ENCODE data around the gene DSP.
A peak's percentile ranks its signal among the peaks of the same experiment; 100 is the strongest.

Gene DSP, protein sequence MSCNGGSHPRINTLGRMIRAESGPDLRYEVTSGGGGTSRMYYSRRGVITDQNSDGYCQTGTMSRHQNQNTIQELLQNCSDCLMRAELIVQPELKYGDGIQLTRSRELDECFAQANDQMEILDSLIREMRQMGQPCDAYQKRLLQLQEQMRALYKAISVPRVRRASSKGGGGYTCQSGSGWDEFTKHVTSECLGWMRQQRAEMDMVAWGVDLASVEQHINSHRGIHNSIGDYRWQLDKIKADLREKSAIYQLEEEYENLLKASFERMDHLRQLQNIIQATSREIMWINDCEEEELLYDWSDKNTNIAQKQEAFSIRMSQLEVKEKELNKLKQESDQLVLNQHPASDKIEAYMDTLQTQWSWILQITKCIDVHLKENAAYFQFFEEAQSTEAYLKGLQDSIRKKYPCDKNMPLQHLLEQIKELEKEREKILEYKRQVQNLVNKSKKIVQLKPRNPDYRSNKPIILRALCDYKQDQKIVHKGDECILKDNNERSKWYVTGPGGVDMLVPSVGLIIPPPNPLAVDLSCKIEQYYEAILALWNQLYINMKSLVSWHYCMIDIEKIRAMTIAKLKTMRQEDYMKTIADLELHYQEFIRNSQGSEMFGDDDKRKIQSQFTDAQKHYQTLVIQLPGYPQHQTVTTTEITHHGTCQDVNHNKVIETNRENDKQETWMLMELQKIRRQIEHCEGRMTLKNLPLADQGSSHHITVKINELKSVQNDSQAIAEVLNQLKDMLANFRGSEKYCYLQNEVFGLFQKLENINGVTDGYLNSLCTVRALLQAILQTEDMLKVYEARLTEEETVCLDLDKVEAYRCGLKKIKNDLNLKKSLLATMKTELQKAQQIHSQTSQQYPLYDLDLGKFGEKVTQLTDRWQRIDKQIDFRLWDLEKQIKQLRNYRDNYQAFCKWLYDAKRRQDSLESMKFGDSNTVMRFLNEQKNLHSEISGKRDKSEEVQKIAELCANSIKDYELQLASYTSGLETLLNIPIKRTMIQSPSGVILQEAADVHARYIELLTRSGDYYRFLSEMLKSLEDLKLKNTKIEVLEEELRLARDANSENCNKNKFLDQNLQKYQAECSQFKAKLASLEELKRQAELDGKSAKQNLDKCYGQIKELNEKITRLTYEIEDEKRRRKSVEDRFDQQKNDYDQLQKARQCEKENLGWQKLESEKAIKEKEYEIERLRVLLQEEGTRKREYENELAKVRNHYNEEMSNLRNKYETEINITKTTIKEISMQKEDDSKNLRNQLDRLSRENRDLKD (N-terminal part only)
- total RNA-seq, result 0 to 18.4 (median 0.55) reads per million in 9 experiments

DNA sequence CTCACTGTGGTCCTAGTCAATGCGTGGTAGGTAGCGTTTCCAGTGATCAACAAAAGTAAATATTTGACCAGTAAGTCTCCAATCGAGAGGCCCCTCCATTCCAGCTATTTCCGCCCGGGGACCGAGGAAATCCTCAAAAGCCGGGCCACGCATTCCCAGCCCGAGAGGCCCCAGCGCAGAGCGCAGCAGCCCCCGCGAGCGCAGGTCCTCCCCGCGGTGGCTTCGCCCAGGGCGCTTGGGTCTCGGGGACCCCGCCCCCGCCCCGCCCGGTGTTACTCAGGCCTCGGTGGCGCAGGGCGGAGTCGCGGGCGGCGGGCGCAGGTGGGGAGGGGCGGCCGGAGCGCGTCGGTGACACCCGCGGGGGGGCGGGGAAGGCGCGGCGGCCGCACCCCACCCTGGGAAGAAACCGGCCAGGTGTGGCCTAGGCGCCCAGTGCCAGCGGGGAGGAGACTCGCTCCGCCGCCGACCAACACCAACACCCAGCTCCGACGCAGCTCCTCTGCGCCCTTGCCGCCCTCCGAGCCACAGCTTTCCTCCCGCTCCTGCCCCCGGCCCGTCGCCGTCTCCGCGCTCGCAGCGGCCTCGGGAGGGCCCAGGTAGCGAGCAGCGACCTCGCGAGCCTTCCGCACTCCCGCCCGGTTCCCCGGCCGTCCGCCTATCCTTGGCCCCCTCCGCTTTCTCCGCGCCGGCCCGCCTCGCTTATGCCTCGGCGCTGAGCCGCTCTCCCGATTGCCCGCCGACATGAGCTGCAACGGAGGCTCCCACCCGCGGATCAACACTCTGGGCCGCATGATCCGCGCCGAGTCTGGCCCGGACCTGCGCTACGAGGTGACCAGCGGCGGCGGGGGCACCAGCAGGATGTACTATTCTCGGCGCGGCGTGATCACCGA is at the start of gene DSP:
TSS of gene DSP (plus strand) at position 497 of the 890 bp plus-strand sequence. CDS start at position 742, 245 bp downstream.
- peaks cover 0 to 3% of the 10 kb centered on the region in 2 donors for H3K4me1 Mint-ChIP-seq (ENCODE audit: low read depth in 2 of 2)
- peaks cover 3% of the 10 kb centered on the region for H3K36me3 Mint-ChIP-seq (ENCODE audit: insufficient read depth)
- peak within 1 kb of the TSS; percentile 69 to 74 for H3K4me3 Mint-ChIP-seq
- ATAC-seq (replicated peaks) (peak; percentile 40), DNase-seq (no peak)
- H3K9me3 Mint-ChIP-seq, result no peaks in the 10 kb centered on the region
- no peak within 1 kb of the TSS for H3K27ac Mint-ChIP-seq
- H3K27me3 Mint-ChIP-seq, result peaks cover 73 to 87% of the 10 kb centered on the region in 2 donors

DNA sequence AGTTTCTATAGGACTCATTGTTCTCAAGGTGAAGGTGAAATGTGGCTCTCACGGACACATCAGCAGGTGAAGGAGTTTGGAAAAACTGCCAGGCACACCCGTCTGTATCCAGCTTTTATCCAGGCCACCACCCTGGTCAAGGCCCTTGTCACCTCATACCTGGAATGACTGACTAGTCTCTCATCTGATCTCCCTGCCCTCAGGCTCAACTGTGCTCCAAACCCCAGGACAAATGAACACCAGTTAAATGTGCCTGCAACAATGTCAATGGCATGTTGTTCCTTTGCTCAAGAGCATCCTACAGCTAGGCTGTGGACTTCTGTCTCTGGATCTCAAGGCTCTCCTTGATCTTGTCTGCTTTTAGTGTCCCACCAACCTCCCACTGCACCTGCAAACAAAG is 47.6 kb upstream of the DSP start:
- no peak overlapping the region for H3K27ac Mint-ChIP-seq
- H3K27me3 Mint-ChIP-seq, result peaks cover 31 to 45% of the 10 kb centered on the region in 2 donors
- no peak overlapping the region for H3K4me3 Mint-ChIP-seq
- ATAC-seq (replicated peaks) (no peak), DNase-seq (no peak)
- H3K4me1 Mint-ChIP-seq (ENCODE audit: low read depth in 2 of 2), result no peaks in the 10 kb centered on the region
- no peaks in the 10 kb centered on the region for H3K9me3 Mint-ChIP-seq
- H3K36me3 Mint-ChIP-seq (ENCODE audit: insufficient read depth), result peaks cover 3% of the 10 kb centered on the region

DNA sequence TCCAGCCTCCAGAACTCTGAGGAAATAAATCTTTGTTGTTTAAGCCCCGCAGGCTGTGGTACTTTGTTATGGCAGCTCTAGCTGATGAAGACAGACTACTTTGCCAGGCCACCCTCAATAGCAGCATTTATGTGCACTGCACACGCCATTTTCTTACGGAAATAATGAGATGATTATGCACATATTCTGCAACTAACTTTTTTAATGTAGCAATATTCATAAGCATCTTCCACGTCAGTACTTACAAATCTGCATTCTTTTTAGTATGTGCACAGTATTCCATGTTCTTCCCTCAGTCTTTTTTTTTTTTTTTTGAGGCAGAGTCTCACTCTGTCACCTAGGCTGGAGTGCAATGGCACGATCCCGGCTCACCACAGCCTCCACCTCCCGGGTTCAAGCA is 46.8 kb upstream of the DSP start:
- Mint-ChIP-seq H3K27ac (no peak overlapping the region), H3K4me1 (ENCODE audit: low read depth in 2 of 2) (no peaks in the 10 kb centered on the region), H3K36me3 (ENCODE audit: insufficient read depth) (peaks cover 3% of the 10 kb centered on the region), H3K4me3 (no peak overlapping the region), H3K9me3 (no peaks in the 10 kb centered on the region), H3K27me3 (peaks cover 27 to 53% of the 10 kb centered on the region in 2 donors)
- DNase-seq, result no peak
- ATAC-seq (replicated peaks), result no peak

DNA sequence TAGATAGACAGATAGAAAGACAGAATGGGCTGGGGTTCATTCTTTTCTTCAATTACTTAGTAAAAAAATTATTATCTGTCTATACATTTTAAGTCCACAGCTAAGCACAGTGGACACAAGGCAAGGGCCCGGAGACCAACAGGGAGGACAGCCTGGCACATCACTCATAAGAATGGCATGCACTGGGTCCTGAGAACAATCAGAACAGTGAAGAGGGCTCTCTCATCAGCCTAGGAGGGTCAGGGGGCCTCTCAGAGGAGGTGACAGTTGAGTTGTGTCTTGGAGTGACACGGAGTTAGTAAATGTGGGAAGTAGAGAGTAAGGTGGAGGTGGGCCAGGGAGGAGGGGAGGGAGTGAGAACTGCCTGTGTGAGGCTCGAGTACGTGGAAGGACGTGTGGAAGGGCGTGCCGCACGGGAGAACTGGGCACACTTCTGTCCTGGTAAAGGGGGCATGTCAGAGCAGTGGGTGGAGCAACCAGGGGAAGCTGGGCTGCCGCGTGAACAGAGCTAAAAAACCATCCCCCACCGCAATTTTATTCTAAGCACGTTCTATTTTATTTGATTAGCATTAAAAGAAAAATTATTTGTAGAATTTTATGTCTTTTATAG is 45.1 kb upstream of the DSP start:
- H3K36me3 Mint-ChIP-seq (ENCODE audit: insufficient read depth), result peaks cover 3% of the 10 kb centered on the region
- H3K4me1 Mint-ChIP-seq (ENCODE audit: low read depth in 2 of 2), result no peaks in the 10 kb centered on the region
- no peak overlapping the region for H3K27ac Mint-ChIP-seq
- DNase-seq, result no peak
- peaks cover 34 to 70% of the 10 kb centered on the region in 2 donors for H3K27me3 Mint-ChIP-seq
- no peak overlapping the region for H3K4me3 Mint-ChIP-seq
- no peaks in the 10 kb centered on the region for H3K9me3 Mint-ChIP-seq
- ATAC-seq (replicated peaks), result no peak

DNA sequence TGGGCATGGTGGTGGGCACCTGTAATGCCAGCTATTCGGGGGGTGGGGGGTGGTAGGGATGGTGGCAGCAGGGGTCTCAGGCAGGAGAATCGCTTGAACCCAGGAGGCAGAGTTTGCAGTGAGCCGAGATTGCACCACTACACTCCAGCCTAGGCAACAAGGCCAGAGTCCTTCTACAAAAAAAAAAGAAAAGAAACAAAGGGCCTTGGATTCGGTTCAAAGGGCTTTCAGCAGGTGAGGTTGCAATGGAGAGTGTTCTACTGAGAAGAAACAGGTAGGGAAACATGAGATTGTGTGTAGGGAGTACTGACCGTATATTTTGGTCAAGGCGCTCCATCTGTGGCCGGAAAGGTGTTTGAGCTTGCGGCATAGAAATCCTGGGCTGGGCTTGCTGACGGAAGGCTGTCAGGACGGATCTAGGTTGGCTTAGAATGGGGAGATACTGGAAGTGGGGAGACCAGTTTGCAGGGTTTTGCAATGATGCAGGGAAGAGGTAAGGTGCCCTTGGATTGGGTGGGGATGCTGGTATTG is 40.7 kb upstream of the DSP start:
- H3K27me3 Mint-ChIP-seq, result peaks cover 39 to 73% of the 10 kb centered on the region in 2 donors
- H3K27ac Mint-ChIP-seq, result no peak overlapping the region
- H3K4me1 Mint-ChIP-seq (ENCODE audit: low read depth in 2 of 2), result no peaks in the 10 kb centered on the region
- H3K36me3 Mint-ChIP-seq (ENCODE audit: insufficient read depth), result peaks cover under 1% of the 10 kb centered on the region
- no peak overlapping the region for H3K4me3 Mint-ChIP-seq
- H3K9me3 Mint-ChIP-seq, result no peaks in the 10 kb centered on the region
- DNase-seq (no peak), ATAC-seq (replicated peaks) (no peak)

DNA sequence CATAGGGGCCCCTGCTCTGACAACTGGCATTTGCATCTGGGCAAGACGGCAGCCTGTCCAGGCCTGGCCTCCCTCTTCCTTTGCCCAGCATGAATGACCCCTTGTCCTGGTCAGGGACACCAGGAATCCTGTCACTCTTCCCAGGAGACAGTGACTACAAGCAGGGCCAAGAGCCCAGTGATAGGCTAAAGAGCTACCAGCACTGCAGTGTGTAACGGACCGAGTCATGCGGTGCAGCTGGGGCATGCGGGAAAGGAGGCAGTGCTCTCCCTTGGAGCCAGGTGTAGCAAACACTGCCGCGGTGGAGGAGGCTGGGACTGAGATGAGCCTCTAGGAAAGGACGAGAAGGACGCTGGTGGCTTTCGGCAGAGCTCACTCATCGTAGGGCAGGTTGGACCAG is 38.7 kb upstream of the DSP start:
- no peaks in the 10 kb centered on the region for H3K4me1 Mint-ChIP-seq (ENCODE audit: low read depth in 2 of 2)
- no peak overlapping the region for H3K4me3 Mint-ChIP-seq
- H3K36me3 Mint-ChIP-seq (ENCODE audit: insufficient read depth), result peaks cover 5% of the 10 kb centered on the region
- peaks cover 34 to 69% of the 10 kb centered on the region in 2 donors for H3K27me3 Mint-ChIP-seq
- no peak overlapping the region for H3K27ac Mint-ChIP-seq
- DNase-seq (no peak), ATAC-seq (replicated peaks) (no peak)
- no peaks in the 10 kb centered on the region for H3K9me3 Mint-ChIP-seq

DNA sequence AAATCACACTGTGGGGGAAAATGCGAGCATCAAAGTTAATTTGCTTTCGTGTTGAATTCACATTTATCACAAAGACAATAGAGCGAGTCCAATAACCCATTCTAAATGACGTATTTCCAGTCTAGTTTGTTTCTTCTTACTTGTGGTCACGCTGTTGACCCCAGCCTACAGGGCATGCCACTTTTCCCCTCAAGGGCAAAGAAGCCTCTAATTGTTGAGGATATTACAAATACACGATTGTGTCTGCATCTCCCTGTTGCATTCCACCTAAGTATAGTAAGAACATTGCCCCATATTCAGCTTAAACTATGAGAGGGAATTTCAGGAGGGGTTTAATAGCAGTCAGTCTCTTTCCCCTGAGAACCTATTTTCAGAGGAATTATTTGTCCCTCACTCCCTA is 37.4 kb upstream of the DSP start:
- Mint-ChIP-seq H3K27me3 (peaks cover 34 to 66% of the 10 kb centered on the region in 2 donors), H3K9me3 (no peaks in the 10 kb centered on the region), H3K27ac (no peak overlapping the region), H3K4me3 (no peak overlapping the region), H3K36me3 (ENCODE audit: insufficient read depth) (peaks cover 5% of the 10 kb centered on the region), H3K4me1 (ENCODE audit: low read depth in 2 of 2) (no peaks in the 10 kb centered on the region)
- DNase-seq, result no peak
- ATAC-seq (replicated peaks), result no peak

DNA sequence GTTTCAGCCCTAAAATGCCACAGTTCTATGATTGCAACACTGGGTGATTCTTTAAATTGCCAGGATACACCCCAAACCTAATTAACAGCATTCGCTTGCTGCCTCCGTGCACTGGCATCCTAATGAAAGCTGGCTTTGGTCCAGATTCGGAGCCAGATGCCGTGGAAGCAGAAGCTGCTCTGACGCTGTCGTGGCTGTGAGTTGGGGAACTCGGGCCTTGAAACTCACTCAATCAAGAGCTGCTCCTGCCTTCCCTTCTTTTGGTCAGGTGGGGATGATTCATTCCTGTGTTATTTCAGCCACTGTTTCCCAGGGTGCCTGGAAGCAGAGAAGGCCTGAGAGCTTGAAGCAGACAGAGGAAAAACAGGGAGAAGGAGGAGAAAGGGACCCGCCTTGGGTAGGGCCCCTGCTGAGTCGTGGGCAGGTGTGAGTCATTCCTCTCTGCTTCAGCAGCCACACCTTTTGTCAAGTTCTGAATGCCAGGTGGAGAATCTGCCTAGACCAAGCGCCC is 36.2 kb upstream of the DSP start:
- no peak for DNase-seq
- no peak for ATAC-seq (replicated peaks)

DNA sequence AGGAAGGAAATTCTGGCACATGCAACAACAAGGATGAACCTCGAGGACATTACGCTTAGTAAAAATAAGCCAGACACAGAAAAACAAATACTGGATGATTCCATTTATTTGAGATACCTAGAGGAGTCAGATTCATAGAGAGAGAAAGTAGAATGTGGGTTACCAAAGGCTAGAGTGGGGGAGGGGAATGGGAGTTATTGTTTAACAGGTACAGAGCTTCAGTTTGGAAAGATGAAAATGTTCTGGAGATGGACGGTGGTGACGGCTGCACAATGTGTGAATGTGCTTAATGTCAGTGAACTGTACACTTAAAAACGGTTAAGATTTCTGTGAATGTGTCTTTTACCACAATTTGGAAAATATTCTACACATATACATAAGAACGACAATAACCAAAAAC is 33.9 kb upstream of the DSP start:
- ATAC-seq (replicated peaks) (no peak), DNase-seq (no peak)
- no peaks in the 10 kb centered on the region for H3K9me3 Mint-ChIP-seq
- peaks cover 5% of the 10 kb centered on the region for H3K36me3 Mint-ChIP-seq (ENCODE audit: insufficient read depth)
- peaks cover 33 to 64% of the 10 kb centered on the region in 2 donors for H3K27me3 Mint-ChIP-seq
- no peaks in the 10 kb centered on the region for H3K4me1 Mint-ChIP-seq (ENCODE audit: low read depth in 2 of 2)
- no peak overlapping the region for H3K4me3 Mint-ChIP-seq
- H3K27ac Mint-ChIP-seq, result no peak overlapping the region

More for the DNA sequence above, 36.2 kb upstream of the DSP start:
- H3K27me3 Mint-ChIP-seq, result peaks cover 39 to 64% of the 10 kb centered on the region in 2 donors
- no peak overlapping the region for H3K4me3 Mint-ChIP-seq
- no peak overlapping the region for H3K27ac Mint-ChIP-seq
- H3K4me1 Mint-ChIP-seq (ENCODE audit: low read depth in 2 of 2), result no peaks in the 10 kb centered on the region
- peaks cover 5% of the 10 kb centered on the region for H3K36me3 Mint-ChIP-seq (ENCODE audit: insufficient read depth)
- H3K9me3 Mint-ChIP-seq, result no peaks in the 10 kb centered on the region

DNA sequence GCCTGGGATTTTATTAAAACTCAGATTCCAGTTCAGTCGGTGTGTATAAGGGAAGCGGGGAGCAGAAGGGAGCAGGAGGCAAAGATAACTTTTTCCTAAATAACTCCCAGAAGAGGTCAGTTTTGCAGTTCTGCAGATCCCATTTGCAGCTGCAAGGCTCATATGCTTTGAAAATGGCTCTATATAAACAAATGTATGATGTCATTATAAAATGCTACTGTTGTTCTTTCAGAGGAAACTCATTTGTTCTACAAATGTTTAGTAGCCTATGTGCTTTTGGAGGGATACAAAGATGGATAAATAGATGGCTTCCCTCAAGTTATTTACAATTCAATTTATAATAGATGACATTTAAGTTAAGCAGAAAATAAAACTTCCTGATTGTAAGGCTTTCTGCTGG is 29.2 kb upstream of the DSP start:
- Mint-ChIP-seq H3K27ac (no peak overlapping the region), H3K36me3 (ENCODE audit: insufficient read depth) (no peaks in the 10 kb centered on the region), H3K27me3 (peaks cover 17 to 35% of the 10 kb centered on the region in 2 donors), H3K4me1 (ENCODE audit: low read depth in 2 of 2) (no peaks in the 10 kb centered on the region), H3K4me3 (no peak overlapping the region), H3K9me3 (no peaks in the 10 kb centered on the region)
- DNase-seq, result no peak
- no peak for ATAC-seq (replicated peaks)

DNA sequence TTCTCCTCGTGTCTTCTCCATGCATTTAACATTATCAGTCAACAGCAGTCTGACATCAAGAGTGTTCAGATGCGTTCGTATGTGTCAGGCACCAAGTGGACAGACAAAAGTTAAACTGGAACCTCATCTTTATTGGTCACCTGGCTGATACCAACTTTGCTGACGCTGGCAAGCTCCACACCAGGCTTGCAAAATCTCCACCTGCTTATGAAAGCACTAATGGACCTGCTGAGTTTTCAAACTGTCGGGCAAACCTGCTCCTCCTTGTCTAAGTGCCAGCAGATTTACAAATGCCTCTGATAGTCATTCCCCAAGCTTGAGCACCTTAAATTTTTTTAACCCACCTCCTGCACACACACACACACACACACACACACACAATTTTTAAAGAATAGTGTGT is 27.9 kb upstream of the DSP start:
- H3K27me3 Mint-ChIP-seq, result peaks cover 22 to 35% of the 10 kb centered on the region in 2 donors
- DNase-seq, result no peak
- no peak overlapping the region for H3K4me3 Mint-ChIP-seq
- no peaks in the 10 kb centered on the region for H3K4me1 Mint-ChIP-seq (ENCODE audit: low read depth in 2 of 2)
- no peaks in the 10 kb centered on the region for H3K9me3 Mint-ChIP-seq
- H3K27ac Mint-ChIP-seq, result no peak overlapping the region
- no peak for ATAC-seq (replicated peaks)
- no peaks in the 10 kb centered on the region for H3K36me3 Mint-ChIP-seq (ENCODE audit: insufficient read depth)

DNA sequence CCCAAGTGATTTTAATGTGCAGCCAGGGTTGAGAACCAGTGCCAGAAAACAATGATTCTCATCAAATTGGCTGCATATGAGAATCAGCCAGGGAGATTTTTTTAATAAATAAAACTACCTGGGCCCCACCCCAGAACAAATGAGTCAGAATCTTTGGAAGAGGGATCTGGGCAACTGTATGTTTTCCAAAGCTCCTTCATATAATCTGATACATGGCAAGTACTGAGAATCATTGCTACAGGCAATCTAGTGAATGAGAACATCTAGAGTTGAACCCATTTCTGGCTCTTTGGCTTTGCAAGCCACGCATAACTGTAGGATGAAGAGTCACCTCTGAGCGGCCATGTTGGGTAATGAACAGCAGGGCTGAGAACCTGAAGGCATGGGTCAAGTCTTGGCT is 26.1 kb upstream of the DSP start:
- no peak for DNase-seq
- H3K27ac Mint-ChIP-seq, result no peak overlapping the region
- H3K4me1 Mint-ChIP-seq (ENCODE audit: low read depth in 2 of 2), result no peaks in the 10 kb centered on the region
- ATAC-seq (replicated peaks), result no peak
- no peak overlapping the region for H3K4me3 Mint-ChIP-seq
- H3K9me3 Mint-ChIP-seq, result no peaks in the 10 kb centered on the region
- no peaks in the 10 kb centered on the region for H3K36me3 Mint-ChIP-seq (ENCODE audit: insufficient read depth)
- H3K27me3 Mint-ChIP-seq, result peaks cover 29 to 39% of the 10 kb centered on the region in 2 donors
